ENCODE data around the gene ITGB1BP1.

GRCh38 chr2:9412781-9413180, 10.5 kb downstream of the ITGB1BP1 start:
- TF ChIP-seq EZH2 (IDR thresholded peaks at IDR 0.05) (no peak), POLR2AphosphoS5 (IDR thresholded peaks at IDR 0.05; ENCODE audit: borderline replicate concordance, low read depth, low read length) (no peak)
